Adrenal gland (tissue), 12 donors: ENCODE data around the gene BNC2. TPM values are rescaled to one million over a fixed set of nuclear protein-coding genes. Genes with fewer than 3 reads are reported as not detected.
A peak's percentile ranks its signal among the peaks of the same experiment; 100 is the strongest.

Source experiments
- DNase-seq, 7 donors: peaks; one replicate each; pipeline ENCODE4 v3.0.0-alpha.2; 2019 to 2020
- H3K27ac ChIP-seq, 5 donors: fragments of 200-600 bp; sonication (generic) in 4 of 5; 1 replicate in 3 of 5; 2 replicates in 2 of 5; pipeline versions ENCODE4 v1.5.1 to v1.8.0; 2016 to 2020; ENCODE audit warnings: mild to moderate bottlenecking in 1 of 5
- H3K27me3 ChIP-seq: fragments of 200-600 bp; 2 replicates; pipeline ENCODE4 v1.8.0; 2021
- H3K36me3 ChIP-seq, 2 donors: fragments of 200-600 bp; replicated peaks in 1 of 2; 1 replicate in 1 of 2; 2 replicates in 1 of 2; pipeline versions ENCODE4 v1.5.1 to v1.8.0; 2018 to 2022
- H3K4me1 ChIP-seq, 2 donors: fragments of 200-600 bp; replicated peaks in 1 of 2; 1 replicate in 1 of 2; 2 replicates in 1 of 2; pipeline versions ENCODE4 v1.5.1 to v1.8.0; 2018 to 2021
- H3K4me3 ChIP-seq, 4 donors: fragments of 200-600 bp; sonication (generic) in 3 of 4; one replicate each; pipeline ENCODE4 v1.5.1; 2016 to 2018
- H3K9me3 ChIP-seq, 3 donors: fragments of 200-600 bp; sonication (generic) in 1 of 3; replicated peaks in 1 of 3; 1 replicate in 2 of 3; 2 replicates in 1 of 3; pipeline versions ENCODE4 v1.5.1 to v1.8.0; 2016 to 2021
- CTCF ChIP-seq, 6 experiments: fragments of 450-650 bp in 4 of 6; fragments of 200-600 bp in 2 of 6; sonication (generic) in 1 of 6; IDR thresholded peaks; 1 replicate in 5 of 6; 2 replicates in 1 of 6; pipeline versions ENCODE4 v1.5.1 to v1.8.0; 2016 to 2021; ENCODE audit warnings: antibody characterized with exemption in 6 of 6, mild to moderate bottlenecking in 2 of 6, moderate library complexity in 1 of 6
- POLR2A ChIP-seq, 2 donors: fragments of 450-650 bp; IDR thresholded peaks; one replicate each; pipeline ENCODE4 v1.6.1; 2017; ENCODE audit warnings: antibody characterized with exemption in 2 of 2, mild to moderate bottlenecking in 2 of 2, moderate library complexity in 1 of 2
- WGBS, 4 donors: extraction: QIAGEN DNeasy Blood & Tissue Kit in 2 of 4; methylation state at CpG; one replicate each; pipeline versions ENCODE4 v1.1.5 to v1.1.7; 2013 to 2017; 5-methylcytosine and 5-hydroxymethylcytosine counted together
- intact Hi-C, 2 donors: fragments of 100-400 bp; cut with DNase I; formaldehyde crosslinking; loops; one replicate each; pipeline versions ENCODE4 v1.14.1 to v1.15.0; 2022 to 2023
- polyA plus RNA-seq, 3 donors: library from polyadenylated mRNA; stranded (reverse); fragments of 200-250 nt in 2 of 3; fragments of 350-450 nt in 1 of 3; fragmentation: Illumina TruSeq in 1 of 3; extraction: RNeasy Lipid Tissue Mini Kit (QIAGEN cat#74804) in 1 of 3; gene quantifications; one replicate each; pipeline ENCODE4 v1.2.3, GENCODE V29; 2013 to 2014
- total RNA-seq, 9 donors: library from RNA; depleted of rRNA in 4 of 9; stranded (reverse); fragments of >200 nt in 4 of 9; fragments of 120-200 nt in 1 of 9; fragmentation: NEBNext Ultra II Directional in 1 of 9; extraction: Animal tissue kit (Norgen Biotek cat#: 25700) in 1 of 9; gene quantifications; one replicate each; pipeline versions ENCODE4 v1.1.0 to v1.2.4, GENCODE V29; 2013 to 2023
- donor health status: healthy with polysubstance abuse.
- donor health status: Bipolar disorder and iron deficiency.
- donor health status: DM: yes; HTN: yes; CAD: no.
- donor health status: DM: no; HTN: no; CAD: no.
- donor health status: DM: no; HTN: no; CAD: no.
- donor health status: DM: yes; HTN: yes; CAD: no.

Gene BNC2
- total and polyA plus RNA-seq, 12 donors: 1.1 to 11.1 (median 5.0) TPM

GRCh38 chr9:16689351-16689938 lies 181.0 kb downstream of the BNC2 start:
- Histone ChIP-seq H3K36me3 (no peaks in the 10 kb centered on the region), H3K9me3 (no peaks in the 10 kb centered on the region), H3K27ac (peak overlapping the region in 1 of 5 donors; percentile 13), H3K4me3 (no peak overlapping the region), H3K4me1 (peaks cover 3 to 8% of the 10 kb centered on the region in 2 donors), H3K27me3 (no peaks in the 10 kb centered on the region)
- intact Hi-C loops: no loop called here
- peak; percentile 68 to 85 (median 77) for DNase-seq
- 32 to 42% (median 37%) methylated on average over 5 of the region's 5 CpGs for WGBS, 4 donors
- no peak for TF ChIP-seq CTCF (IDR thresholded peaks at IDR 0.05)
- TF ChIP-seq POLR2A (IDR thresholded peaks at IDR 0.05): no peak

GRCh38 chr9:16688814-16689213 lies 181.7 kb downstream of the BNC2 start:
- WGBS, 4 donors: 22 to 50% (median 39%) methylated on average over 1 of the region's 1 CpG
- Histone ChIP-seq H3K27ac (peak overlapping the region in 1 of 5 donors; percentile 13), H3K4me1 (peaks cover 3 to 8% of the 10 kb centered on the region in 2 donors), H3K4me3 (no peak overlapping the region), H3K9me3 (no peaks in the 10 kb centered on the region), H3K36me3 (no peaks in the 10 kb centered on the region), H3K27me3 (no peaks in the 10 kb centered on the region)
- DNase-seq: no peak
- intact Hi-C loops: no loop called here
- TF ChIP-seq CTCF (IDR thresholded peaks at IDR 0.05): no peak
- no peak for TF ChIP-seq POLR2A (IDR thresholded peaks at IDR 0.05)

- 70 to 84% (median 76%) methylated on average over 5 of the region's 5 CpGs for WGBS, 4 donors
- no peak for TF ChIP-seq CTCF (IDR thresholded peaks at IDR 0.05)
- no peak for TF ChIP-seq POLR2A (IDR thresholded peaks at IDR 0.05)
- no peak overlapping the region for H3K27ac ChIP-seq
- no peaks in the 10 kb centered on the region for H3K9me3 ChIP-seq
- peaks cover 3 to 8% of the 10 kb centered on the region in 2 donors for H3K4me1 ChIP-seq
- DNase-seq: no peak
- intact Hi-C loops: no loop called here
- H3K36me3 ChIP-seq: no peaks in the 10 kb centered on the region
- H3K4me3 ChIP-seq: no peak overlapping the region
- H3K27me3 ChIP-seq: no peaks in the 10 kb centered on the region
Measured at GRCh38 chr9:16687678-16688369, 182.6 kb downstream of the BNC2 start.

GRCh38 chr9:16683326-16683725 lies 187.1 kb downstream of the BNC2 start:
- no peak for TF ChIP-seq CTCF (IDR thresholded peaks at IDR 0.05)
- TF ChIP-seq POLR2A (IDR thresholded peaks at IDR 0.05): no peak
- Histone ChIP-seq H3K9me3 (no peaks in the 10 kb centered on the region), H3K27me3 (no peaks in the 10 kb centered on the region), H3K27ac (no peak overlapping the region), H3K4me1 (no peaks in the 10 kb centered on the region), H3K4me3 (no peak overlapping the region), H3K36me3 (no peaks in the 10 kb centered on the region)
- DNase-seq: no peak
- WGBS, 4 donors: 79 to 92% (median 83%) methylated on average over 2 of the region's 2 CpGs
- intact Hi-C loops: no loop called here
